Endothelial cell of umbilical vein (primary cell): ENCODE data around the gene ITGA2.

ENCODE experiments used
- CTCF ChIP-seq, 2 donors: IDR thresholded peaks; 1 replicate in 1 of 2; 2 replicates in 1 of 2; pipeline ENCODE4 v1.5.1; 2011; ENCODE audit warnings: low read length in 2 of 2, mild to moderate bottlenecking in 2 of 2, moderate library complexity in 2 of 2, control low read depth in 1 of 2, inconsistent platforms in 1 of 2, low read depth in 1 of 2; ENCODE audit not compliant: insufficient read depth in 1 of 2; ENCODE audit errors: extremely low read depth in 1 of 2
- EZH2 ChIP-seq: IDR thresholded peaks from 2 replicates; pipeline ENCODE4 v1.6.1; 2012; ENCODE audit warnings: borderline replicate concordance, low read depth, mild to moderate bottlenecking, moderate library complexity, low read length, inconsistent platforms; ENCODE audit not compliant: severe bottlenecking
- JUN ChIP-seq: IDR thresholded peaks from 2 replicates; pipeline ENCODE4 v1.6.1; 2011; ENCODE audit warnings: borderline replicate concordance, low read depth; ENCODE audit not compliant: insufficient read length, insufficient read depth
- MAX ChIP-seq: IDR thresholded peaks from 2 replicates; pipeline ENCODE4 v1.6.1; 2011; ENCODE audit not compliant: insufficient read depth, insufficient read length
- MYC ChIP-seq: IDR thresholded peaks from one replicate; pipeline ENCODE4 v1.6.1; 2011; ENCODE audit warnings: mild to moderate bottlenecking, low read depth, low read length
- POLR2A ChIP-seq: IDR thresholded peaks from 2 replicates; pipeline ENCODE4 v1.6.1; 2012; ENCODE audit warnings: low read depth, mild to moderate bottlenecking, control low read depth, low read length
- POLR2AphosphoS5 ChIP-seq: IDR thresholded peaks from 2 replicates; pipeline ENCODE4 v1.6.1; 2012; ENCODE audit warnings: low read depth, mild to moderate bottlenecking, control low read depth, low read length, moderate library complexity; ENCODE audit not compliant: insufficient read depth

- no peak for TF ChIP-seq CTCF (IDR thresholded peaks at IDR 0.05; ENCODE audit: extremely low read depth in 1 of 2, insufficient read depth in 1 of 2, low read depth in 1 of 2, low read length in 2 of 2)
- no peak for TF ChIP-seq MYC
- TF ChIP-seq EZH2: no peak
- no peak for TF ChIP-seq MAX
- TF ChIP-seq JUN: no peak
- TF ChIP-seq POLR2AphosphoS5: no peak
- TF ChIP-seq POLR2A: no peak
Observed at GRCh38 chr5:53059281-53059680, 70.1 kb downstream of the ITGA2 start.
